ENCODE data around the gene CRY2. TPM values are rescaled to one million over a fixed set of nuclear protein-coding genes. Genes with fewer than 3 reads are reported as not detected.

CRY2 gene
- total and polyA plus RNA-seq, 2 of the 8 experiments (the other 6 are each of a cell fraction or from before 2014, with no cell fraction given), result 8.0 to 9.4 TPM

DNA sequence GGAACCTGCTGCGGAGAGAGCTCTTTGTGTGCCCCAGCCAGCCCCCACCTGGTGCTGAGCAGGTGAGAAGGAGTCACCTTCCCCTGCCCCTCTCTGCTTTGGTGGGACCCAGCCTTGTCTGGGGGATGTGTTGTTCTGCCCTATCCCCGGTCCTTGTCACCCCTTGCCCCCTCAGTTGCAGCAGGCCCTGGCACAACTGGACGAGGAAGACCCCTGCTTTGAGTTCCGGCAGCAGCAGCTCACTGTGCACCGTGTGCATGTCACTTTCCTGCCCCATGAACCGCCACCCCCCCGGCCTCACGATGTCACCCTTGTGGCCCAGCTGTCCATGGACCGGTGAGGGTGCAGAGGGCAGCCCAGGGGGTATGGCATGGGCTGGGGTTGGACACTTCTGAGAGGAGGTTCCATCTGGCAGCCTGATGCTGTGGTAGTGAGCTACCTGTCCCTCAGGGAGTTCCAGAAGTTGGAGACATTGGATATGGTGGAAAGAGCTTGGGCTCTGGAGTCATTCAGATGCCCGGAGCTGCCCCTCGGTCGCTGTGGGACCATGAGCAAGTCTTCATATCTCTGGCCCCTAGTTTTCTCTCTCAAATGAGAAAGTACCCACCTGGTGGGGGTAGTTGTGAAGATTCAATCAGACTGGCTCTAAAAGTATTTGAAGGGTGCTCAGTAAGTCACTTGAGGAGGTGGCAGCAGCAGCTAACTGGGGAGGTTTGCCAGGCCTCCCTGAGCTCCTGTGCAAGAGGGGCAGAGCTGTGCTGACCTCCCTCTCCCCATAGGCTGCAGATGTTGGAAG, 79.5 kb downstream of the CRY2 start:
- H2BK20ac ChIP-seq (ENCODE audit: low read length), result no peak overlapping the region
- no peak overlapping the region for H2BK15ac ChIP-seq (ENCODE audit: low read length)
- H3K4me3 ChIP-seq (ENCODE audit: extremely low read depth in 1 of 4, insufficient read depth in 2 of 4, low read depth in 3 of 4, low read length in 4 of 4), result no peak overlapping the region
- peaks cover 15% of the 10 kb centered on the region for H3K79me1 ChIP-seq (ENCODE audit: low read depth, low read length)
- POLR2A ChIA-PET (ENCODE audit: partially characterized antibody), result interaction anchor here (1.0 to 9.8 kb wide), 12 partner anchors 9 to 416 kb away, joined by 3 to 115 read pairs (median 4); partner anchors contain the start of gene PEX16
- no peak overlapping the region for H3K27ac ChIP-seq (ENCODE audit: low read depth, low read length)
- no peak overlapping the region for H3K56ac ChIP-seq (replicated peaks; ENCODE audit: insufficient read length, low read depth, low read length)
- H3K9me3 ChIP-seq (ENCODE audit: insufficient read depth in 2 of 2, low read depth in 1 of 2, low read length in 1 of 2), result no peaks in the 10 kb centered on the region
- no peak for TF ChIP-seq POU5F1 (IDR thresholded peaks at IDR 0.05; ENCODE audit: low read depth, low read length)
- TF ChIP-seq FOSL1 (IDR thresholded peaks at IDR 0.05; ENCODE audit: insufficient read depth, low read depth, low read length), result no peak
- TF ChIP-seq TBP (IDR thresholded peaks at IDR 0.05; ENCODE audit: low read depth, low read length), result no peak
- 94% methylated on average over 12 of the region's 12 CpGs; no CpG with 5 or more reads in 1 of the 2 experiments for WGBS, 2 experiments (ENCODE audit: extremely low coverage in 1 of 2, insufficient coverage in 1 of 2, insufficient read length in 1 of 2, insufficient replicate concordance in 2 of 2, low coverage in 1 of 2, low lambda C conversion rate in 2 of 2, missing lambda C conversion rate in 1 of 2)
- no peak overlapping the region for H3K4me2 ChIP-seq (ENCODE audit: insufficient read depth in 1 of 2, low read depth in 2 of 2, low read length in 2 of 2)
- no peak overlapping the region for H4K8ac ChIP-seq (ENCODE audit: extremely low read depth, insufficient read depth, low read length)
- H3K23ac ChIP-seq (ENCODE audit: insufficient read length), result no peak overlapping the region
- DNase-seq (ENCODE audit: low read depth in 1 of 2, low spot score in 2 of 2), result no peak
- no peak overlapping the region; the same call in 1 of the 2 replicates for H2BK5ac ChIP-seq (ENCODE audit: low read depth, low read length)
- H3K23me2 ChIP-seq (ENCODE audit: low read depth, low read length), result peaks cover 6% of the 10 kb centered on the region; the same call in 1 of the 2 replicates
- peaks cover 0 to 11% of the 10 kb centered on the region in 2 experiments; a peak in 1 of 4 replicates for H3K79me2 ChIP-seq (ENCODE audit: control insufficient read depth in 1 of 2, insufficient read depth in 2 of 2, low read length in 2 of 2)
- peaks cover 0 to 6% (median 3%) of the 10 kb centered on the region in 4 experiments; a peak in 4 of 7 replicates for H3K4me1 ChIP-seq (replicated peaks in 1 of 4; ENCODE audit: control insufficient read depth in 3 of 4, insufficient read depth in 4 of 4, low read length in 3 of 4)
- H2BK120ac ChIP-seq (replicated peaks; ENCODE audit: low read depth, low read length), result no peak overlapping the region
- peaks cover 5 to 35% (median 22%) of the 10 kb centered on the region in 4 experiments; a peak in 7 of 8 replicates for H3K36me3 ChIP-seq (ENCODE audit: control insufficient read depth in 2 of 4, insufficient read depth in 4 of 4, low read length in 3 of 4)
- H3K18ac ChIP-seq (ENCODE audit: extremely low read depth, low read length), result no peak overlapping the region
- CTCF ChIA-PET (ENCODE audit: partially characterized antibody), result interaction anchor here (0.9 to 4.0 kb wide), 5 partner anchors 38 to 139 kb away, joined by 3 to 26 read pairs (median 4); no protein-coding TSS in a partner anchor
- peaks cover 10 to 20% of the 10 kb centered on the region in 2 experiments for H4K20me1 ChIP-seq (replicated peaks in 1 of 2; ENCODE audit: control insufficient read depth in 1 of 2, insufficient read depth in 2 of 2, low read length in 2 of 2)
- FAIRE-seq, result no peak
- H3K4ac ChIP-seq (replicated peaks; ENCODE audit: insufficient read length, low read depth, low read length), result no peak overlapping the region
- H4K91ac ChIP-seq (replicated peaks; ENCODE audit: insufficient read length, low read length), result no peak overlapping the region
- no peak overlapping the region for H4K5ac ChIP-seq (ENCODE audit: insufficient read length, low read depth, low read length)
- H2AFZ ChIP-seq (ENCODE audit: low read length), result no peak overlapping the region
- H2BK12ac ChIP-seq (ENCODE audit: low read depth, low read length), result no peak overlapping the region
- H3K27me3 ChIP-seq (replicated peaks in 1 of 4; ENCODE audit: control insufficient read depth in 3 of 4, extremely low read depth in 1 of 4, insufficient read depth in 3 of 4, low read length in 3 of 4), result no peaks in the 10 kb centered on the region
- no peak overlapping the region for H2AK5ac ChIP-seq (ENCODE audit: low read depth, low read length)
- H3K14ac ChIP-seq (ENCODE audit: insufficient read length), result no peak overlapping the region
- no peak overlapping the region for H3K9ac ChIP-seq (replicated peaks in 1 of 4; ENCODE audit: extremely low read depth in 1 of 4, low read depth in 3 of 4, low read length in 3 of 4)

Measured in H1 (cell line).